ENCODE data around the gene GPR55.

DNA sequence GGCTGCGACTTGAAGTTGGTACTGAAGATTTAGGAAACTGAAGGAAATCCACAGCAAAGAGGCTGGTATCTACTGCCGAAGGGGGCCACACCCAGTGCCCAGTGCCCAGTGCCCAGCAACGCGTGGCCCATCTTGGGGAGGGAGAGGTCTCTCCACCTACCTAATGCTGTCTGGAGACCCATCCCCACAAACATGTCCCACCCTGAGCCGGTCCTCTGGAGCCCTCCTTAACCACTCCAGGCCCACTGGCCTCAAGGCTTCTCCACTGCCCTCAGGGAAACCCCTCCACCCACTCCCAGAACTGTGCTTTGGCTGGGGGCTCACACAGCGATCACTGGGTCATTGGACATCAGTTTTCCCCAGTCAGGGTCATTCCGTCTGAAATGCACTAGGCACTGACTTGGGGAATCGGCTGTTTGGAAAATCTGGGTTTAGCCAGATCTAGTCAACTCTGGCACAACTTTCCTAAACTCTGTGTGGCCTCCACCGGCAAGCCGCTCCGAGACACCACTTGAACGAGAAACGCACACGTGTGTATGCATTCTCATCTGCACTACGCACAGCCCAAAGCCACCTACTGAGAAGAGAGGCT lies 20.1 kb downstream of the GPR55 start:
- TF ChIP-seq, protein P1, sequence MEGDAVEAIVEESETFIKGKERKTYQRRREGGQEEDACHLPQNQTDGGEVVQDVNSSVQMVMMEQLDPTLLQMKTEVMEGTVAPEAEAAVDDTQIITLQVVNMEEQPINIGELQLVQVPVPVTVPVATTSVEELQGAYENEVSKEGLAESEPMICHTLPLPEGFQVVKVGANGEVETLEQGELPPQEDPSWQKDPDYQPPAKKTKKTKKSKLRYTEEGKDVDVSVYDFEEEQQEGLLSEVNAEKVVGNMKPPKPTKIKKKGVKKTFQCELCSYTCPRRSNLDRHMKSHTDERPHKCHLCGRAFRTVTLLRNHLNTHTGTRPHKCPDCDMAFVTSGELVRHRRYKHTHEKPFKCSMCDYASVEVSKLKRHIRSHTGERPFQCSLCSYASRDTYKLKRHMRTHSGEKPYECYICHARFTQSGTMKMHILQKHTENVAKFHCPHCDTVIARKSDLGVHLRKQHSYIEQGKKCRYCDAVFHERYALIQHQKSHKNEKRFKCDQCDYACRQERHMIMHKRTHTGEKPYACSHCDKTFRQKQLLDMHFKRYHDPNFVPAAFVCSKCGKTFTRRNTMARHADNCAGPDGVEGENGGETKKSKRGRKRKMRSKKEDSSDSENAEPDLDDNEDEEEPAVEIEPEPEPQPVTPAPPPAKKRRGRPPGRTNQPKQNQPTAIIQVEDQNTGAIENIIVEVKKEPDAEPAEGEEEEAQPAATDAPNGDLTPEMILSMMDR (IDR thresholded peaks at IDR 0.05; ENCODE audit: insufficient read depth, low read depth, low read length): no peak
- no peak for TF ChIP-seq EZH2 (IDR thresholded peaks at IDR 0.05; ENCODE audit: insufficient read depth, low read length)

Measured in astrocyte (in vitro differentiated cells and primary cell).